Measurements from ENCODE around the gene SUV39H1. TPM values are rescaled to one million over a fixed set of nuclear protein-coding genes. Genes with fewer than 3 reads are reported as not detected.
"Not testable (repeated sequence)": the region's sequence is repeated elsewhere in the genome, so short reads cannot be mapped to it uniquely, and the experiment has no call there.

The SUV39H1 gene
- polyA plus RNA-seq, 4 donors: 6.2 to 8.1 (median 6.8) TPM

- no peak for DNase-seq (ENCODE audit: low read depth in 4 of 4, low spot score in 2 of 4)
Observed at GRCh38 chrX:48685416-48685815, 11.1 kb upstream of the SUV39H1 start.

- DNase-seq (ENCODE audit: low read depth in 4 of 4, low spot score in 2 of 4): no peak
Observed at GRCh38 chrX:48688531-48689150, 7.9 kb upstream of the SUV39H1 start.

- no peak for DNase-seq (ENCODE audit: low read depth in 4 of 4, low spot score in 2 of 4)
Observed at GRCh38 chrX:48689208-48689920, 7.2 kb upstream of the SUV39H1 start.

- DNase-seq (ENCODE audit: low read depth in 4 of 4, low spot score in 2 of 4): not testable (repeated sequence)
Observed at GRCh38 chrX:48691746-48692145, 4.8 kb upstream of the SUV39H1 start.

GRCh38 chrX:48694776-48695533 is 1.6 kb upstream of the SUV39H1 start:
- no peak for DNase-seq (ENCODE audit: low read depth in 4 of 4, low spot score in 2 of 4)

GRCh38 chrX:48695534-48695896 is 1.0 kb upstream of the SUV39H1 start:
- no peak for DNase-seq (ENCODE audit: low read depth in 4 of 4, low spot score in 2 of 4)

GRCh38 chrX:48695925-48696300 is 621 bp upstream of the SUV39H1 start:
- no peak for DNase-seq (ENCODE audit: low read depth in 4 of 4, low spot score in 2 of 4)

GRCh38 chrX:48696909-48697727 is 584 bp downstream of the SUV39H1 start:
- DNase-seq (ENCODE audit: low read depth in 4 of 4, low spot score in 2 of 4): no peak

GRCh38 chrX:48698306-48698705 is 1.8 kb downstream of the SUV39H1 start:
- no peak for DNase-seq (ENCODE audit: low read depth in 4 of 4, low spot score in 2 of 4)

- no peak for DNase-seq (ENCODE audit: low read depth in 4 of 4, low spot score in 2 of 4)
Observed at GRCh38 chrX:48700246-48700645, 3.7 kb downstream of the SUV39H1 start.

- no peak for DNase-seq (ENCODE audit: low read depth in 4 of 4, low spot score in 2 of 4)
Observed at GRCh38 chrX:48700951-48701653, 4.6 kb downstream of the SUV39H1 start.

- DNase-seq (ENCODE audit: low read depth in 4 of 4, low spot score in 2 of 4): no peak
Observed at GRCh38 chrX:48702032-48702431, 5.5 kb downstream of the SUV39H1 start.

GRCh38 chrX:48702716-48703115 is 6.2 kb downstream of the SUV39H1 start:
- DNase-seq (ENCODE audit: low read depth in 4 of 4, low spot score in 2 of 4): no peak

- no peak for DNase-seq (ENCODE audit: low read depth in 4 of 4, low spot score in 2 of 4)
Observed at GRCh38 chrX:48703228-48703627, 6.7 kb downstream of the SUV39H1 start.

- no peak for DNase-seq (ENCODE audit: low read depth in 4 of 4, low spot score in 2 of 4)
Observed at GRCh38 chrX:48703642-48704481, 7.3 kb downstream of the SUV39H1 start.

- DNase-seq (ENCODE audit: low read depth in 4 of 4, low spot score in 2 of 4): no peak
Observed at GRCh38 chrX:48705871-48706270, 9.3 kb downstream of the SUV39H1 start.

- DNase-seq (ENCODE audit: low read depth in 4 of 4, low spot score in 2 of 4): no peak
Observed at GRCh38 chrX:48709522-48710112, 13.1 kb downstream of the SUV39H1 start.

- DNase-seq (ENCODE audit: low read depth in 4 of 4, low spot score in 2 of 4): no peak
Observed at GRCh38 chrX:48711162-48711928, 14.8 kb downstream of the SUV39H1 start.
